NB4 (cell line): Measurements from ENCODE around the gene GMDS.

Source experiments
- DNase-seq: peaks from one replicate; pipeline ENCODE4 v3.0.0; 2010; ENCODE audit warnings: low read depth
- H3K4me3 ChIP-seq: one replicate; pipeline ENCODE4 v1.5.1; 2011; ENCODE audit warnings: mild to moderate bottlenecking, low read depth, low read length, moderate library complexity
- MYC ChIP-seq: IDR thresholded peaks from 2 replicates; pipeline ENCODE4 v1.6.1; 2011; ENCODE audit warnings: low read depth, low read length
- POLR2A ChIP-seq: IDR thresholded peaks from 2 replicates; pipeline ENCODE4 v1.6.1; 2011; ENCODE audit warnings: mild to moderate bottlenecking; ENCODE audit not compliant: insufficient read length; ENCODE audit errors: extremely low read depth
- TF ChIP-seq, protein P1 (sequence below): IDR thresholded peaks from 2 replicates; pipeline ENCODE4 v1.6.1; 2011; ENCODE audit warnings: low read depth, low read length
- TF ChIP-seq, protein P2 (sequence below): IDR thresholded peaks from one replicate; pipeline ENCODE4 v1.5.1; 2012; ENCODE audit warnings: low read depth, low read length

The GMDS gene

GRCh38 chr6:2102316-2102883 is 143.0 kb downstream of the GMDS start:
- DNase-seq: peak; percentile 82
- no peak overlapping the region for H3K4me3 ChIP-seq
- TF ChIP-seq, protein P1, sequence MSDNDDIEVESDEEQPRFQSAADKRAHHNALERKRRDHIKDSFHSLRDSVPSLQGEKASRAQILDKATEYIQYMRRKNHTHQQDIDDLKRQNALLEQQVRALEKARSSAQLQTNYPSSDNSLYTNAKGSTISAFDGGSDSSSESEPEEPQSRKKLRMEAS: 0 out of 2 replicates have a peak, but pooled peaks have one; percentile 19
- TF ChIP-seq MYC: peak; percentile 42
- TF ChIP-seq, protein P2, sequence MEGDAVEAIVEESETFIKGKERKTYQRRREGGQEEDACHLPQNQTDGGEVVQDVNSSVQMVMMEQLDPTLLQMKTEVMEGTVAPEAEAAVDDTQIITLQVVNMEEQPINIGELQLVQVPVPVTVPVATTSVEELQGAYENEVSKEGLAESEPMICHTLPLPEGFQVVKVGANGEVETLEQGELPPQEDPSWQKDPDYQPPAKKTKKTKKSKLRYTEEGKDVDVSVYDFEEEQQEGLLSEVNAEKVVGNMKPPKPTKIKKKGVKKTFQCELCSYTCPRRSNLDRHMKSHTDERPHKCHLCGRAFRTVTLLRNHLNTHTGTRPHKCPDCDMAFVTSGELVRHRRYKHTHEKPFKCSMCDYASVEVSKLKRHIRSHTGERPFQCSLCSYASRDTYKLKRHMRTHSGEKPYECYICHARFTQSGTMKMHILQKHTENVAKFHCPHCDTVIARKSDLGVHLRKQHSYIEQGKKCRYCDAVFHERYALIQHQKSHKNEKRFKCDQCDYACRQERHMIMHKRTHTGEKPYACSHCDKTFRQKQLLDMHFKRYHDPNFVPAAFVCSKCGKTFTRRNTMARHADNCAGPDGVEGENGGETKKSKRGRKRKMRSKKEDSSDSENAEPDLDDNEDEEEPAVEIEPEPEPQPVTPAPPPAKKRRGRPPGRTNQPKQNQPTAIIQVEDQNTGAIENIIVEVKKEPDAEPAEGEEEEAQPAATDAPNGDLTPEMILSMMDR: no peak
- no peak for TF ChIP-seq POLR2A

DNA sequence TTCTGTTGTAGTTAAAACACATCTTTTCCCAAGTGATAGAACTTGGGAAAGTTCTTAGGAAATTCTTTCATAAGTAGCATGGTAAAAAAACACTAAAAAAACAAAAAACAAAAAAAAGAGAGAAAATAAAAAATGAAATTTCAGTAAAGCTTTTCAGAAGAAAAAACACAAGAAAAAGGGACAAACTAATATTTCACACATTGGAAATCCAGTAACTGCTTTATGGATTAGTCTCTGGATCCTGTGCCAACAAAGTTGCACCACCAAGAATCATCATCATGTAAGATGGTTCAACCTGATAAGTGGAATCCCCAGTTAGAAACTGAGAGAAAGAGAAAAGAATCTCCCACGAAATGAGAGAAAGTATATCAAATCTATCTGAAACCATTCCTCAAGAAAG is 144.2 kb downstream of the GMDS start:
- DNase-seq: peak; percentile 43
- TF ChIP-seq, protein P2: no peak
- TF ChIP-seq POLR2A (no peak), MYC (no peak)
- H3K4me3 ChIP-seq: no peak overlapping the region

- no peak overlapping the region for H3K4me3 ChIP-seq
- TF ChIP-seq, protein P2: no peak
- TF ChIP-seq, protein P1: no peak
- no peak for TF ChIP-seq MYC
- no peak for TF ChIP-seq POLR2A
- no peak for DNase-seq
These were observed 145.5 kb downstream of the GMDS start for GRCh38 chr6:2099870-2100269.

DNA sequence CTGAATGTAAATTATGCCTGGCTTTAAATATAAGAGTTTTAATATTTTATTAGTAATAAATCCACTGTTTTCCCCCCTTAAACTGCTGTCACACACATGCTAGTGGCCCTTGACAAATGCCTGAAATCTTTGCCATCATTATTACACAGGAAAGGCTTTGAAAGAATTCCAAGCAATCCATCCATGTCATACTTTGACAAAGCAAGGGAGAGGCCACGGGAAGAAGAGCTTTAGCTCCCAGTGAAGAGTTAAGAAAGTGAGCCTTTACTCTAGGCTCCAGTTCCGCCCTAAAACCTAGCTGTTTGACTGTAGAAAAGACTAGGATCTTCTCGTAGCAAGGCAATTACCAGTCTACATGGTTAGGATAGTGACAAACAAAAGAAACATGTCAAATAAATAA is 147.9 kb downstream of the GMDS start:
- H3K4me3 ChIP-seq: no peak overlapping the region
- TF ChIP-seq, protein P2: no peak
- TF ChIP-seq, protein P1: no peak
- TF ChIP-seq POLR2A: no peak
- TF ChIP-seq MYC: no peak
- no peak for DNase-seq

DNA sequence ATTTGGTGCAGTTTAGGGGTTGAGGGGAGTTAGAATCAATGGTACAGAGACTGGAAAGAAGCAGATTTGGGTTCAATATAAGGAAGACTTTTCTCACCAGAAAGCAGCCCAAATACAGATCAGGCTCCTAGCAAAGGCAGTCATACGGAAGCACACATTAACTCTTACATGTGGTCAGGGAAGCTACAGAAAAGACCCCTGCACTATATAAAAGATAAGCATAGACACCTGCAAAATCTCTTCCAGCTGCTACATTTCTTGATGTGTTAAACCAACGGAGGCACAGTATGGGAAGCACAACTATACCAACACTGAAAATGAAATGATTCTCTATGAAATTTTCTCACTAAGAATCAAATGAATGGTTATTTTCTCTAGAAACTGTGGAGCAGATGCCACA is 150.8 kb downstream of the GMDS start:
- TF ChIP-seq, protein P1: no peak
- TF ChIP-seq MYC (no peak), POLR2A (no peak)
- TF ChIP-seq, protein P2: no peak
- no peak for DNase-seq
- H3K4me3 ChIP-seq: no peak overlapping the region
